ENCODE data around the gene ATM.
"Not testable (repeated sequence)": the region's sequence is repeated elsewhere in the genome, so short reads cannot be mapped to it uniquely, and the experiment has no call there.

ATM gene

DNA sequence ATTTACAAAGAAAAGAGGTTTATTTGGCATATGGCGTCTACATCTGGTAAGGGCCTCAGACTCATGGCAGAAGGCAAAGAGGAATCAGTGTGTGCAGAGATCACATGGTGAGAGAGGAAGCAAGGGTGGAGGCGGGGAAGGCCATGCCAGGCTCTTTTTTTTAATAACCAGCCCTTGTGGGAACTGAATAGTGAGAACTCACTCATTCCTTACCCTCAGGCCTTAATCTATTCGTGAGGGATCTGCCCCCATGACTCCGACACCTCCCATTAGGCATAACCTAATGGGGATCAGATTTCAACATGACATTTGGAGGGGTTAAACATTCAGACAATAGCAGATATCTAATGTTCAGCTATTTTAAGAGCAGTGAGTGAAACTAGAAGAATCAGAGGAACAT lies 55.7 kb downstream of the ATM start:
- no peak for DNase-seq (ENCODE audit: low read depth in 2 of 2)

DNA sequence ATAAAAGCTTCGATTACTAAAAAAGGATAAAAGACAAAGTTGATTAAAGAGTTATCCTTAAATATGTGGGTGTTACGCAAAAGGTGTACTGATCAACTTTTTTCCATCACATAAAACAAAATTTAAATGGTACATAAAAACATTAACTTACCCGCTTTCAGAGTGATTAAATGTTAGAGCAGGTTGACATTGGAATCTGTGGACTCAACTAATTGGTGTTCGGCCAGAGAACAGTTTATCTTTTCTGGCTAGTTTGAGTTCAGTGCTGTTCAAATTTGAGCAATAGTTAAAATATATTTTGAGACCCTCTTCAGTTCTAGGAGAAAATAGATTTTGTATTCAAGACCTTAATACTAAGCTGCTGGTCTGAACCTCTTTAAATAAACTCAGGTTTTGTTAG lies 56.1 kb downstream of the ATM start:
- no peak for DNase-seq (ENCODE audit: low read depth in 2 of 2)

GRCh38 chr11:108286370-108286769 lies 63.5 kb downstream of the ATM start:
- DNase-seq (ENCODE audit: low read depth in 2 of 2): no peak

DNA sequence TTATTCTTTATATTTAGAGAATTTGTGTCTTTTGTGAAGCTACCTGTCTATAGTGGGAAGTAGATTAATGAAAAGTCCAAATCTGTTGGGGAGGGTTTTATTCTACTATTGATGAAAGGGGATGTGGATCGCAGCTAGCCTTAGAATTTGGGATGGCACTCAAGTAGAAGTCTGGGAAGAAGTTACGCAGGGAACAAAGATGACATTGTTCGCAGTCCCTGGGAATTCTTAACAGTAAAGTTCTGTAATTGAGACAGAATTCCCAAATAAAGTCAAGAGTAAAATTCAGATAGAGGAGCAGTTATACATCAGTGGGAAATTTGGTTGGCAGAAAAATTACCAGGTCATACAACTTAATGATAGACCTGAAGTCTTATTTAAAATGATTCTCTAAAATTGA lies 64.1 kb downstream of the ATM start:
- DNase-seq (ENCODE audit: low read depth in 2 of 2): no peak

- not testable (repeated sequence) for DNase-seq (ENCODE audit: low read depth in 2 of 2)
These were observed 66.2 kb downstream of the ATM start for GRCh38 chr11:108289066-108289465.

- DNase-seq (ENCODE audit: low read depth in 2 of 2): no peak
These were observed 66.8 kb downstream of the ATM start for GRCh38 chr11:108289699-108290098.

DNA sequence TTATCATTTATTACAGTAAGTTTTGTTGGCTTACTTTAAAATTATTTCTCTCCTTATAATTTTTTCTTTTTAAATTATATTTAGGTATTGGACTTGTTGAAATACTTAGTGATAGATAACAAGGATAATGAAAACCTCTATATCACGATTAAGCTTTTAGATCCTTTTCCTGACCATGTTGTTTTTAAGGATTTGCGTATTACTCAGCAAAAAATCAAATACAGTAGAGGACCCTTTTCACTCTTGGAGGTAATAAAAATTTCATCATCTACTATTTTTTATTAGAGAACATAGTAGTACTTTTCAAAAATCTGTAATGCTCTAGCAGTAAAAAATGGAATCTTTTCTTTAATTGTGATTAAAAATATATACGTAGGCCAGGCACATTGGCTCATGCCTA lies 70.4 kb downstream of the ATM start:
- DNase-seq (ENCODE audit: low read depth in 2 of 2): no peak

GRCh38 chr11:108302121-108302785 lies 79.4 kb downstream of the ATM start:
- DNase-seq (ENCODE audit: low read depth in 2 of 2): no peak

GRCh38 chr11:108307751-108308150 lies 84.9 kb downstream of the ATM start:
- DNase-seq (ENCODE audit: low read depth in 2 of 2): no peak

- DNase-seq (ENCODE audit: low read depth in 2 of 2): no peak
These were observed 90.6 kb downstream of the ATM start for GRCh38 chr11:108313444-108313843.

- DNase-seq (ENCODE audit: low read depth in 2 of 2): no peak
These were observed 93.2 kb downstream of the ATM start for GRCh38 chr11:108316061-108316460.

- DNase-seq (ENCODE audit: low read depth in 2 of 2): no peak
These were observed 96.8 kb downstream of the ATM start for GRCh38 chr11:108319541-108320145.

- DNase-seq (ENCODE audit: low read depth in 2 of 2): no peak
These were observed 99.8 kb downstream of the ATM start for GRCh38 chr11:108322666-108323065.

GRCh38 chr11:108324587-108324986 lies 101.7 kb downstream of the ATM start:
- no peak for DNase-seq (ENCODE audit: low read depth in 2 of 2)

DNA sequence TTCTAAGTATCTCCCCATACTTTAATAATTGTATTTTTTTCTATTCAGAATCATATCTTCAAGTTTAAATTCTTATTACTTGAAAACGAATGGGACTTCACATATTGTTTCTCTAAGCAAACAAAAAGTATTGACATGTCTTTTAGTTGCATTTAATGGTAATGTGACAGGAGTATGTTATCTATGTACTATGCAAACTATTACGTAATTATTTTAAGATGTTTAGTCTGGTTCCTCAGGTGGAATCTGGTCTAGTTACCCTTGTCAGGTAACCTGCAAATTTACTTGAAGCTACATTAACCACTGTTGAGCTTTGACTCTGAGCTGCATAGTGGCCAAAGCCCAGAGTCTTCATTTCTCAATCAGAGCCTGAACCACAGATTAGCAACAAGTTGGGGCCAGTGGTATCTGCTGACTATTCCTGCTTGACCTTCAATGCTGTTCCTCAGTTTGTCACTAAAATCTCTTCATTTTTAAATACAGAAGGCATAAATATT lies 110.6 kb downstream of the ATM start:
- no peak for DNase-seq (ENCODE audit: low read depth in 2 of 2)

- DNase-seq (ENCODE audit: low read depth in 2 of 2): no peak
These were observed 115.9 kb downstream of the ATM start for GRCh38 chr11:108338750-108339149.

DNA sequence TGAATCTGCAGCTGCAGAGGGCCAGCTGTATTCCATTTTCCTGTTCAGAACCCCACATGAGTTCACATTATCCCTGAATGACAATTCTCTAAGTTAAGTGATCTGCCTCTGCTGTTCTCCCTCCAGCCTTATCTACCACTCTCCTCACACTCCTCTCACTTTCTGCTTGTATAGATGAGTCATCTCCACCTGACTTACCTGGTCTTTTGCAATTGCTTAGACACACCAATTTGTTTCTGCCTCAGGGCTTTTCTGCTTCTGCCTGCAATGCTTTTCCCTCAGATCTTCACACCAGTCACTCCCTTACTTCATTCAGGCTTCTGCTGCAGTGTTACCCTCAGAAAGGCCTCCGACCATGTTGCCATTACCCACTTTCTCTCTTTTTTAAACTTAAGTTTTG lies 118.1 kb downstream of the ATM start:
- no peak for DNase-seq (ENCODE audit: low read depth in 2 of 2)

DNA sequence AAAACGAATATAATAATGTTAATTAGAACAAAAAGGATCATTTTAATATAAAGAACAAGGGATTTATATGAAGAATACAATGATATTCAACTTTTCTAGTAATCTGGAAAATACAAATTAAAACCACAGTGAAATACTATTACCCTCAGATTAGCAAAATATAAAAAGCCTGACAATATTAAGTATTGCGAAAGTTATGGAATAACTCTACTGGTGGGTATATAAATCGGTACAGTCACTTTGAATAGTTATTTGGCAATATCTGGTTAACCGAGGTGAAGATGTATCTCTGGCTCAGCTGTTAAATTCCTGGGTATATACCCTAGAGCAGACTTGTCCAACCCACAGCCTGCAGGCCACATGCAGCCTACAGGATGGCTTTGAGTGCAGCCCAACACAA lies 118.8 kb downstream of the ATM start:
- DNase-seq (ENCODE audit: low read depth in 2 of 2): no peak

GRCh38 chr11:108343714-108344113 lies 120.8 kb downstream of the ATM start:
- DNase-seq (ENCODE audit: low read depth in 2 of 2): no peak

GRCh38 chr11:108345767-108346166 lies 122.9 kb downstream of the ATM start:
- no peak for DNase-seq (ENCODE audit: low read depth in 2 of 2)

DNA sequence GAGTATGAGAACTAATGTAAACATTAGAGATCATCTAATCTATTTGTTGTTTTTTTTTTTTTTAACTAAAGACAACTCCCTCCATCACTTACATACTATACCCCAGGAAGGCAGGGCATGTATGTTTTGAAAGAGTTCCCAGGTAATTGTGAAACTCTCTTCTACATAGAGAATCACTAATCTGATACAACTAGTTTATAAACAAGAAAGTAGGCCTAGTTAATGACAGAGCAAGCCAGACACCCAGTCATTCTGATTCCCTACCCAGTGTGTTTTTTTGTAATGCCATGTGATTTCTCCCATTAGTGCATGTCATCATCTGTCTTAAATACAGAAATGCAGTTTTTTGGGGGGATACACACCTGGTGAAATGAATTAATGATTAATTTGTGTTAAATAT lies 123.6 kb downstream of the ATM start:
- DNase-seq (ENCODE audit: low read depth in 2 of 2): no peak

DNA sequence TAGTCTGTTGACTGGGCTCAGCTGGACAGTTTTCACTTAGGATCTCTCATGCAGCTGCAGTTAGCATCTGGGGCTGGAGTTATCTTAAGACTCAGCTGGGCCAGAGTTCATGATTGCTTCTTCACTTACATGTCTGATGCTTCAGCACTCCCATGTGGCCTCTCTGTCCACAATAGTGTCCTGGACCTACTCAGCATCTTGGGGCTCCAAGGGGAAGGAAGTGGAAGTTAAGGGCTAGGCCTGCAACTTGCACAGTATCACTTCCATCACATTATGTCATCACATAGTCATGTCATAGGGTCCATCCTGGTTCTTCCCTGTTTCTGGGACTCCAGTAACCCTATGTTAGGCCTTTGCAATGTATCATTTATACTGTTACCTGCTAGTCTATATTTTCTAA lies 128.6 kb downstream of the ATM start:
- DNase-seq (ENCODE audit: low read depth in 2 of 2): no peak

GRCh38 chr11:108364159-108364558 lies 141.3 kb downstream of the ATM start:
- no peak for DNase-seq (ENCODE audit: low read depth in 2 of 2)

DNA sequence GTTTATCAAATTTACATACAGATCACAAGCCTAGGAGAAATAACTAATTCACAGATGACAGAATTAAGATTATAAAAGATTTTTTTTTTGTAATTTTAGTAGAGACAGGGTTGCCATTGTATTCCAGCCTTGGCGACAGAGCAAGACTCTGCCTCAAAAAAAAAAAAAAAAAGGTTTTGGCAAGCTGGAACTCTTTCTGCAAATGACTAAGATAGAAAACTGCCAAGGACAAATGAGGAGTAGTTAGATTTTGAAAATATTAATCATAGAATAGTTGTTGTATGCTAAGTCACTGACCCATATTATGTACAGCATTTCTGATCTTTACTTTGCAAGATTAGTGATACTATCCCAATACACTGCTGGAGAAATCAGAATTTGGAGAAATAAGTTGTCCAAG lies 145.3 kb downstream of the ATM start:
- no peak for DNase-seq (ENCODE audit: low read depth in 2 of 2)
